HepG2 (cell line): ENCODE data around the gene AKAP14. TPM values are rescaled to one million over a fixed set of nuclear protein-coding genes. Genes with fewer than 3 reads are reported as not detected.

Source experiments
- AGO1 ChIP-seq: fragments of 200-400 bp; formaldehyde crosslinking; IDR thresholded peaks from 2 replicates; pipeline ENCODE4 v1.6.1; 2017; ENCODE audit warnings: mild to moderate bottlenecking, low read depth, low read length, moderate library complexity; ENCODE audit not compliant: poor library complexity, severe bottlenecking
- ARNT2 ChIP-seq: sonication (generic); formaldehyde crosslinking; IDR thresholded peaks from 2 replicates; pipeline ENCODE4 v1.8.0; 2022; ENCODE audit warnings: mild to moderate bottlenecking, low read depth, missing genetic modification reagents, moderate library complexity
- CBX2 ChIP-seq, 2 experiments: fragments of 200-600 bp in 1 of 2; sonication (generic); formaldehyde crosslinking in 1 of 2; IDR thresholded peaks; 2 replicates each; pipeline versions ENCODE4 v1.7.0 to v1.8.1; 2018 to 2022; ENCODE audit warnings: low read depth in 2 of 2, low read length in 1 of 2, mild to moderate bottlenecking in 1 of 2, missing genetic modification reagents in 1 of 2
- GTF3A ChIP-seq: sonication (generic); formaldehyde crosslinking; conservative IDR thresholded peaks from 2 replicates; pipeline ENCODE4 v1.4.0; 2020; ENCODE audit warnings: mild to moderate bottlenecking, missing genetic modification reagents
- HMGA1 ChIP-seq: sonication (generic); formaldehyde crosslinking; conservative IDR thresholded peaks from 2 replicates; pipeline ENCODE4 v1.4.0; 2020; ENCODE audit warnings: missing genetic modification reagents
- JDP2 ChIP-seq: sonication (generic); formaldehyde crosslinking; IDR thresholded peaks from 2 replicates; pipeline ENCODE4 v1.8.1; 2022; ENCODE audit warnings: missing genetic modification reagents, borderline replicate concordance
- NONO ChIP-seq, 2 experiments: fragments of 450-650 bp in 1 of 2; sonication (generic) in 1 of 2; formaldehyde crosslinking in 1 of 2; IDR thresholded peaks in 1 of 2; conservative IDR thresholded peaks in 1 of 2; 2 replicates each; pipeline versions ENCODE4 v1.6.1 to v1.8.0; 2017 to 2022; ENCODE audit warnings: mild to moderate bottlenecking in 1 of 2, missing genetic modification reagents in 1 of 2, moderate library complexity in 1 of 2
- PHF21A ChIP-seq: sonication (generic); formaldehyde crosslinking; IDR thresholded peaks from 2 replicates; pipeline ENCODE4 v1.5.0; 2020; ENCODE audit warnings: mild to moderate bottlenecking, missing genetic modification reagents
- RBFOX2 ChIP-seq: fragments of 200-400 bp; formaldehyde crosslinking; IDR thresholded peaks from 2 replicates; pipeline ENCODE4 v1.6.1; 2017; ENCODE audit warnings: low read depth, mild to moderate bottlenecking, low read length
- RBM22 ChIP-seq: fragments of 200-400 bp; formaldehyde crosslinking; optimal IDR thresholded peaks from 2 replicates; pipeline ENCODE3; 2017; ENCODE audit warnings: mild to moderate bottlenecking, low read length, moderate library complexity
- RORA ChIP-seq: sonication (generic); formaldehyde crosslinking; IDR thresholded peaks from 2 replicates; pipeline ENCODE4 v1.5.0; 2020; ENCODE audit warnings: mild to moderate bottlenecking, missing genetic modification reagents, moderate library complexity
- SOX5 ChIP-seq: IDR thresholded peaks from 2 replicates; pipeline ENCODE4 v1.6.1; 2016; ENCODE audit warnings: borderline replicate concordance
- ZFP36L2 ChIP-seq: sonication (generic); formaldehyde crosslinking; IDR thresholded peaks from 2 replicates; pipeline ENCODE4 v1.4.0; 2020; ENCODE audit warnings: missing genetic modification reagents
- ZSCAN31 ChIP-seq: sonication (generic); formaldehyde crosslinking; IDR thresholded peaks from 2 replicates; pipeline ENCODE4 v1.5.0; 2020; ENCODE audit warnings: low read depth, mild to moderate bottlenecking, missing genetic modification reagents
- polyA plus RNA-seq, 8 experiments: library from polyadenylated mRNA; depleted of rRNA in 3 of 8; stranded (reverse) in 7 of 8; unstranded in 1 of 8; fragments of >200 nt; fragmentation: Illumina TruSeq in 4 of 8; extraction: Trizol in 4 of 8; gene quantifications; 2 replicates each; pipeline versions ENCODE4 v1.2.1 to v1.2.3, GENCODE V29; 2011 to 2016; ENCODE audit warnings: low read depth in 4 of 8, missing spikeins in 1 of 8, mixed read lengths in 1 of 8; ENCODE audit not compliant: insufficient read depth in 1 of 8
- total RNA-seq, 5 experiments: library from RNA; depleted of rRNA; stranded (reverse); fragments of >200 nt; fragmentation: Illumina TruSeq; extraction: Trizol; gene quantifications; 2 replicates each; pipeline ENCODE4 v1.2.3, GENCODE V29; 2016; ENCODE audit warnings: low read depth in 1 of 5
- TF ChIP-seq, protein P1 (sequence below): IDR thresholded peaks from 2 replicates; pipeline ENCODE4 v1.6.1; 2016; ENCODE audit warnings: mild to moderate bottlenecking, missing biosample characterization, missing genetic modification reagents
- TF ChIP-seq, protein P2 (sequence below): IDR thresholded peaks from 2 replicates; pipeline ENCODE4 v1.6.1; 2016; ENCODE audit warnings: low read depth, borderline replicate concordance
- TF ChIP-seq, protein P3 (sequence below): IDR thresholded peaks from 2 replicates; pipeline ENCODE4 v1.6.1; 2016
- TF ChIP-seq, protein P4 (sequence below): sonication (generic); formaldehyde crosslinking; IDR thresholded peaks from 2 replicates; pipeline ENCODE4 v1.4.0; 2020; ENCODE audit warnings: mild to moderate bottlenecking, missing genetic modification reagents
- TF ChIP-seq, protein P5 (sequence below): IDR thresholded peaks from 2 replicates; pipeline ENCODE4 v1.6.1; 2016; ENCODE audit warnings: low read depth, missing genetic modification reagents, missing compliant biosample characterization
- TF ChIP-seq, protein P6 (sequence below): sonication (generic); formaldehyde crosslinking; IDR thresholded peaks from 2 replicates; pipeline ENCODE4 v1.4.0; 2020; ENCODE audit warnings: mild to moderate bottlenecking, missing genetic modification reagents

AKAP14 gene
- total and polyA plus RNA-seq, 2 of the 13 experiments (the other 11 are each of a cell fraction or from before 2014, with no cell fraction given): 0.20 to 1.7 TPM

GRCh38 chrX:119943185-119943988 lies 47.7 kb downstream of the AKAP14 start, which contains the start of gene NKAP (continued):
- 0 out of 2 replicates have a peak, but pooled peaks have one; percentile 50 for TF ChIP-seq ARNT2
- no peak for TF ChIP-seq CBX2 (IDR thresholded peaks at IDR 0.05; ENCODE audit: low read depth, low read length)
- TF ChIP-seq CBX2 (CRISPR knock-in tag; IDR thresholded peaks at IDR 0.05; ENCODE audit: low read depth): no peak
- TF ChIP-seq HMGA1 (CRISPR knock-in tag): no peak
- TF ChIP-seq ZFP36L2 (CRISPR knock-in tag): no peak
- TF ChIP-seq, protein P1, sequence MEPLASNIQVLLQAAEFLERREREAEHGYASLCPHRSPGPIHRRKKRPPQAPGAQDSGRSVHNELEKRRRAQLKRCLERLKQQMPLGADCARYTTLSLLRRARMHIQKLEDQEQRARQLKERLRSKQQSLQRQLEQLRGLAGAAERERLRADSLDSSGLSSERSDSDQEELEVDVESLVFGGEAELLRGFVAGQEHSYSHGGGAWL (CRISPR knock-in tag): peak; percentile 30; the same call in 1 of the 2 replicates
- no peak for TF ChIP-seq RBM22
- TF ChIP-seq, protein P2, sequence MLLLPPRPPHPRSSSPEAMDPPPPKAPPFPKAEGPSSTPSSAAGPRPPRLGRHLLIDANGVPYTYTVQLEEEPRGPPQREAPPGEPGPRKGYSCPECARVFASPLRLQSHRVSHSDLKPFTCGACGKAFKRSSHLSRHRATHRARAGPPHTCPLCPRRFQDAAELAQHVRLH (CRISPR knock-in tag): peak; percentile 39; the same call in 1 of the 2 replicates
- peak; percentile 12; the same call in 1 of the 2 replicates for TF ChIP-seq SOX5 (CRISPR knock-in tag)
- TF ChIP-seq GTF3A (CRISPR knock-in tag): no peak
- TF ChIP-seq, protein P3, sequence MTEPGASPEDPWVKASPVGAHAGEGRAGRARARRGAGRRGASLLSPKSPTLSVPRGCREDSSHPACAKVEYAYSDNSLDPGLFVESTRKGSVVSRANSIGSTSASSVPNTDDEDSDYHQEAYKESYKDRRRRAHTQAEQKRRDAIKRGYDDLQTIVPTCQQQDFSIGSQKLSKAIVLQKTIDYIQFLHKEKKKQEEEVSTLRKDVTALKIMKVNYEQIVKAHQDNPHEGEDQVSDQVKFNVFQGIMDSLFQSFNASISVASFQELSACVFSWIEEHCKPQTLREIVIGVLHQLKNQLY: no peak; the same call in 1 of the 2 replicates
- TF ChIP-seq, protein P4, sequence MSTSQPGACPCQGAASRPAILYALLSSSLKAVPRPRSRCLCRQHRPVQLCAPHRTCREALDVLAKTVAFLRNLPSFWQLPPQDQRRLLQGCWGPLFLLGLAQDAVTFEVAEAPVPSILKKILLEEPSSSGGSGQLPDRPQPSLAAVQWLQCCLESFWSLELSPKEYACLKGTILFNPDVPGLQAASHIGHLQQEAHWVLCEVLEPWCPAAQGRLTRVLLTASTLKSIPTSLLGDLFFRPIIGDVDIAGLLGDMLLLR (CRISPR knock-in tag): 0 out of 2 replicates have a peak, but pooled peaks have one; percentile 55
- peak; percentile 90 for TF ChIP-seq PHF21A
- TF ChIP-seq RBFOX2: peak; percentile 88
- TF ChIP-seq, protein P5, sequence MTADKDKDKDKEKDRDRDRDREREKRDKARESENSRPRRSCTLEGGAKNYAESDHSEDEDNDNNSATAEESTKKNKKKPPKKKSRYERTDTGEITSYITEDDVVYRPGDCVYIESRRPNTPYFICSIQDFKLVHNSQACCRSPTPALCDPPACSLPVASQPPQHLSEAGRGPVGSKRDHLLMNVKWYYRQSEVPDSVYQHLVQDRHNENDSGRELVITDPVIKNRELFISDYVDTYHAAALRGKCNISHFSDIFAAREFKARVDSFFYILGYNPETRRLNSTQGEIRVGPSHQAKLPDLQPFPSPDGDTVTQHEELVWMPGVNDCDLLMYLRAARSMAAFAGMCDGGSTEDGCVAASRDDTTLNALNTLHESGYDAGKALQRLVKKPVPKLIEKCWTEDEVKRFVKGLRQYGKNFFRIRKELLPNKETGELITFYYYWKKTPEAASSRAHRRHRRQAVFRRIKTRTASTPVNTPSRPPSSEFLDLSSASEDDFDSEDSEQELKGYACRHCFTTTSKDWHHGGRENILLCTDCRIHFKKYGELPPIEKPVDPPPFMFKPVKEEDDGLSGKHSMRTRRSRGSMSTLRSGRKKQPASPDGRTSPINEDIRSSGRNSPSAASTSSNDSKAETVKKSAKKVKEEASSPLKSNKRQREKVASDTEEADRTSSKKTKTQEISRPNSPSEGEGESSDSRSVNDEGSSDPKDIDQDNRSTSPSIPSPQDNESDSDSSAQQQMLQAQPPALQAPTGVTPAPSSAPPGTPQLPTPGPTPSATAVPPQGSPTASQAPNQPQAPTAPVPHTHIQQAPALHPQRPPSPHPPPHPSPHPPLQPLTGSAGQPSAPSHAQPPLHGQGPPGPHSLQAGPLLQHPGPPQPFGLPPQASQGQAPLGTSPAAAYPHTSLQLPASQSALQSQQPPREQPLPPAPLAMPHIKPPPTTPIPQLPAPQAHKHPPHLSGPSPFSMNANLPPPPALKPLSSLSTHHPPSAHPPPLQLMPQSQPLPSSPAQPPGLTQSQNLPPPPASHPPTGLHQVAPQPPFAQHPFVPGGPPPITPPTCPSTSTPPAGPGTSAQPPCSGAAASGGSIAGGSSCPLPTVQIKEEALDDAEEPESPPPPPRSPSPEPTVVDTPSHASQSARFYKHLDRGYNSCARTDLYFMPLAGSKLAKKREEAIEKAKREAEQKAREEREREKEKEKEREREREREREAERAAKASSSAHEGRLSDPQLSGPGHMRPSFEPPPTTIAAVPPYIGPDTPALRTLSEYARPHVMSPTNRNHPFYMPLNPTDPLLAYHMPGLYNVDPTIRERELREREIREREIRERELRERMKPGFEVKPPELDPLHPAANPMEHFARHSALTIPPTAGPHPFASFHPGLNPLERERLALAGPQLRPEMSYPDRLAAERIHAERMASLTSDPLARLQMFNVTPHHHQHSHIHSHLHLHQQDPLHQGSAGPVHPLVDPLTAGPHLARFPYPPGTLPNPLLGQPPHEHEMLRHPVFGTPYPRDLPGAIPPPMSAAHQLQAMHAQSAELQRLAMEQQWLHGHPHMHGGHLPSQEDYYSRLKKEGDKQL (CRISPR knock-in tag): no peak
- TF ChIP-seq AGO1: no peak
- TF ChIP-seq ZSCAN31 (CRISPR knock-in tag): peak; percentile 39; the same call in 1 of the 2 replicates
- no peak for TF ChIP-seq RORA (CRISPR knock-in tag)
- TF ChIP-seq NONO (IDR thresholded peaks at IDR 0.05): no peak
- peak; percentile 73 for TF ChIP-seq NONO (CRISPR knock-in tag; conservative IDR thresholded peaks at IDR 0.05)
- TF ChIP-seq, protein P6, sequence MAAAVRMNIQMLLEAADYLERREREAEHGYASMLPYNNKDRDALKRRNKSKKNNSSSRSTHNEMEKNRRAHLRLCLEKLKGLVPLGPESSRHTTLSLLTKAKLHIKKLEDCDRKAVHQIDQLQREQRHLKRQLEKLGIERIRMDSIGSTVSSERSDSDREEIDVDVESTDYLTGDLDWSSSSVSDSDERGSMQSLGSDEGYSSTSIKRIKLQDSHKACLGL (CRISPR knock-in tag): peak; percentile 68; the same call in 1 of the 2 replicates
- no peak for TF ChIP-seq JDP2 (CRISPR knock-in tag)
